ENCODE measurements around the gene ZNF823. TPM values are rescaled to one million over a fixed set of nuclear protein-coding genes. Genes with fewer than 3 reads are reported as not detected.

The ZNF823 gene
- 10 to 100 TPM in 3 of 4 donors, 1 to 10 TPM in 1; 4.1 to 22.8 (median 17.3) TPM for total RNA-seq
- 10 to 100 TPM in 1 of 3 donors, 1 to 10 TPM in 2; 4.6 to 12.5 (median 7.8) TPM for polyA plus RNA-seq

GRCh38 chr19:11738746-11739620 lies at the start of gene ZNF823:
ZNF823 (minus strand) TSS chr19:11738946; CDS start chr19:11738819, 127 bp downstream.
- Histone ChIP-seq H3K36me3 (no peaks in the 10 kb centered on the region), H3K27ac (peak within 1 kb of the TSS; percentile 89 to 97 (median 94)), H3K27me3 (no peaks in the 10 kb centered on the region), H3K9me3 (no peaks in the 10 kb centered on the region), H3K4me1 (peaks cover 0 to 24% (median 18%) of the 10 kb centered on the region in 4 donors), H3K4me3 (peak within 1 kb of the TSS; percentile 91 to 99 (median 95))
- 0% methylated on average over 35 of the region's 35 CpGs for WGBS, 2 donors
- intact Hi-C loops (cut with DNase I) = loop anchor here (1.0 to 2.0 kb wide), 2 partner anchors 27 to 44 kb away; partner anchors contain the start of gene ZNF441
- TF ChIP-seq POLR2A (IDR thresholded peaks at IDR 0.05) (peak; percentile 72 to 93), CTCF (IDR thresholded peaks at IDR 0.05) (no peak), POLR2AphosphoS5 (IDR thresholded peaks at IDR 0.05) (peak; percentile 66 to 92 (median 88))
- DNase-seq = peak; percentile 100

GRCh38 chr19:11787536-11787935 lies 48.8 kb upstream of the ZNF823 start:
- Histone ChIP-seq H3K27me3 (no peaks in the 10 kb centered on the region), H3K27ac (no peak overlapping the region), H3K4me1 (no peaks in the 10 kb centered on the region), H3K4me3 (no peak overlapping the region), H3K9me3 (peaks cover 0 to 29% (median 2%) of the 10 kb centered on the region in 4 donors), H3K36me3 (peaks cover 0 to 1% (median under 1%) of the 10 kb centered on the region in 4 donors)
- DNase-seq = no peak
- WGBS, 2 donors = 81 to 84% methylated on average over 3 of the region's 3 CpGs
- intact Hi-C loops (cut with DNase I) = no loop called here
- TF ChIP-seq EP300 (IDR thresholded peaks at IDR 0.05) (no peak), POLR2AphosphoS5 (IDR thresholded peaks at IDR 0.05) (no peak), CTCF (IDR thresholded peaks at IDR 0.05) (no peak), POLR2A (IDR thresholded peaks at IDR 0.05) (no peak)

- TF ChIP-seq CTCF (IDR thresholded peaks at IDR 0.05) (no peak), POLR2A (IDR thresholded peaks at IDR 0.05) (no peak), POLR2AphosphoS5 (IDR thresholded peaks at IDR 0.05) (no peak), EP300 (IDR thresholded peaks at IDR 0.05) (no peak)
- no peak for DNase-seq
- H3K9me3 ChIP-seq = peaks cover 16 to 50% (median 19%) of the 10 kb centered on the region in 4 donors
- H3K27me3 ChIP-seq = no peaks in the 10 kb centered on the region
- H3K4me3 ChIP-seq = no peak overlapping the region
- no peak overlapping the region for H3K27ac ChIP-seq
- no peaks in the 10 kb centered on the region for H3K4me1 ChIP-seq
- WGBS, 2 donors = 96 to 98% methylated on average over 3 of the region's 3 CpGs
- intact Hi-C loops (cut with DNase I) = no loop called here
- peaks cover 24 to 33% (median 26%) of the 10 kb centered on the region in 4 donors for H3K36me3 ChIP-seq
These were observed 45.6 kb upstream of the ZNF823 start for GRCh38 chr19:11784356-11784755.

- no peak for DNase-seq
- WGBS, 2 donors = 97% methylated on average over 1 of the region's 1 CpG
These were observed 45.0 kb upstream of the ZNF823 start for GRCh38 chr19:11783767-11784166.

More at GRCh38 chr19:11783767-11784166, 45.0 kb upstream of the ZNF823 start:
- Histone ChIP-seq H3K27ac (no peak overlapping the region), H3K27me3 (no peaks in the 10 kb centered on the region), H3K36me3 (peaks cover 28 to 39% (median 32%) of the 10 kb centered on the region in 4 donors), H3K4me1 (no peaks in the 10 kb centered on the region), H3K4me3 (no peak overlapping the region), H3K9me3 (peaks cover 16 to 55% (median 19%) of the 10 kb centered on the region in 4 donors)
- no peak for TF ChIP-seq POLR2A (IDR thresholded peaks at IDR 0.05)
- TF ChIP-seq EP300 (IDR thresholded peaks at IDR 0.05) = no peak
- no peak for TF ChIP-seq CTCF (IDR thresholded peaks at IDR 0.05)
- TF ChIP-seq POLR2AphosphoS5 (IDR thresholded peaks at IDR 0.05) = no peak
- intact Hi-C loops (cut with DNase I) = no loop called here
